Fibroblast of the aortic adventitia (primary cell): ENCODE measurements around the gene HSD11B1. TPM values are rescaled to one million over a fixed set of nuclear protein-coding genes. Genes with fewer than 3 reads are reported as not detected.
A peak's percentile ranks its signal among the peaks of the same experiment; 100 is the strongest.

Experiments used
- DNase-seq: peaks from one replicate; pipeline ENCODE4 v3.0.0-alpha.2; 2010; ENCODE audit warnings: low read depth
- H3K4me3 ChIP-seq: 2 replicates; pipeline ENCODE4 v1.5.1; 2011; ENCODE audit warnings: low read depth, mild to moderate bottlenecking, control low read depth, low read length, moderate library complexity
- CTCF ChIP-seq: IDR thresholded peaks from 2 replicates; pipeline ENCODE4 v1.5.1; 2011; ENCODE audit warnings: mild to moderate bottlenecking, low read length, control low read depth, inconsistent platforms; ENCODE audit not compliant: insufficient read depth
- total RNA-seq: library from RNA; depleted of rRNA; stranded (reverse); fragments of >200 nt; gene quantifications from 2 replicates; pipeline ENCODE4 v1.2.3, GENCODE V29; 2012; ENCODE audit warnings: low replicate concordance

HSD11B1 gene
- total RNA-seq, 1 donor: 33.3 TPM

- peak; percentile 80 for DNase-seq
- H3K4me3 ChIP-seq: peak within 1 kb of the TSS; percentile 74
- TF ChIP-seq CTCF: no peak
Observed at GRCh38 chr1:209674957-209675564, 29.6 kb upstream of the HSD11B1 start, which contains the start of gene G0S2. G0S2 (plus strand) TSS chr1:209675412; CDS start chr1:209675685, 273 bp downstream.

GRCh38 chr1:209675565-209676154 is 29.0 kb upstream of the HSD11B1 start:
- peak; percentile 10 for TF ChIP-seq CTCF
- peak overlapping the region; percentile 74 for H3K4me3 ChIP-seq
- DNase-seq: peak; percentile 32

DNA sequence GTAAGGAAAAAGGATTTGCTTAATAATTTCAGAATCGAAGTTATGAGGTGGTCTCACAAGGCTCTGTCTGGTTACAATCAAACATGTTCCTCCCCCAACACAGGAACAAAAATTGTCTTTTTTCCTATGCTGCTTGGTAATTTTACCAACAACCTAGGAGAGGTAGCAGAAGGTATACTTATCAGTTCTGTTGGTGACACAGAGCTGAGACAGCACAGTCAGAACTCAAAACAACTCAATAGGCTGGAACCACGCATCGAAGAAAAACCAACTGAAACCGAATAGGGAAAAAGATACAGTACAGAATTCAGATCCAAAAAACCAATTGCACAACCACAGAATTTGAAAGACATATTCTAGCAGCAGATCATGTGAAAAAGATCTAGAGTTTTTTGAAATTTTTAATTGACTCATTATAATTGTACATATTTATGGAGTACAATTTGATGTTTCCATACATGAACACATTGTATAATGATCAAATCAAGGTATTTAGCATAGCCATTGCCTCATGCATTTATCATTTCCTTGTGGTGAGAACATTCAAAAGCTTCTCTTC is 25.6 kb upstream of the HSD11B1 start:
- H3K4me3 ChIP-seq: no peak overlapping the region
- TF ChIP-seq CTCF: no peak
- no peak for DNase-seq

DNA sequence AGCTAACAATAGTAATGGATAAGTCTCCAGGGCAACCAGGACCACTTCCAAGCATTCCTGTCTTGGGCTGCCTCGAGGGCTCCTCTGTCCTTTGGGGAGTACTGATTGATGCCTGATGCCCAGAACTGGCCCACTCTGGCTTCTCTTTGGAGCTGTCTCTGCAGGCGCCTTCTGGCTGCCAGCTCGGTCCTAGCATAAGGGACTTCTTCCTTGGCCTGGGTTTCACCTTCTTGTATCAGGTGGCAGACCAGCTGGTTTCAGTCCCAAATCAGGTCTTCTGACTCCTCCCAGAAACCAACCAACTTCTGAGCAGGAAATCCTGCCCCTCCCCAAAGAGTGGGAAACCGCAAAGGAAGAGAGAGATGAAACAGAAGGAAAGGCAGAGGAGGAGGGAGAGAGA is 18.8 kb upstream of the HSD11B1 start:
- TF ChIP-seq CTCF: no peak
- H3K4me3 ChIP-seq: no peak overlapping the region
- no peak for DNase-seq

GRCh38 chr1:209686322-209686721 is 18.3 kb upstream of the HSD11B1 start:
- no peak for DNase-seq
- no peak for TF ChIP-seq CTCF
- H3K4me3 ChIP-seq: no peak overlapping the region

DNA sequence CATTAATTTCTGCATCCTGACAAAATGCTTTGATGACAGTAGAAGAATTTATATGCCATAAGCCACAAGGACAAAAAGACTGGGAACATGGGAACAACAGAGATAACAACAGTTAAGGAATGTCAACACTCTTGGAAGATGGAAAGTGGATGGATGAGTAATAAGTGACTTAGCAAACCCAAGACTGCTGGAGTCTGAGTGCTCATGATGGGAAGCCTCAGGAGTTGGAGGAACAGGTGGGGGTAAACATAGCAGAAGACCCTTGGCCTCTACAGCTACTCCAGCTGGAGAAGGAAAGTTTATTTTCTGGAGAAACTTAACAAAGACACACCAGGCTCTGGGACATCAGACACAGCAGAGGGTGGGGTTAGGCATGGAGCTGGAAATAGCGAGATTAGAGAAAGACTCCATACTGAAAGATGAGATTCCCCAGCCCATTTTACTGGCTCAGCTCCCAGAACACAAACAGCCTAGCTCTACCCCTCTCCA is 15.9 kb upstream of the HSD11B1 start:
- DNase-seq: peak; percentile 90
- no peak for TF ChIP-seq CTCF
- no peak overlapping the region for H3K4me3 ChIP-seq
